G401 (cell line): Measurements from ENCODE around the gene GRIPAP1. TPM values are rescaled to one million over a fixed set of nuclear protein-coding genes. Genes with fewer than 3 reads are reported as not detected.

Experiments
- DNase-seq: peaks from one replicate; pipeline ENCODE4 v3.0.0-alpha.2; 2015; ENCODE audit warnings: low spot score
- in situ Hi-C: cut with HindIII; loops from 2 replicates; pipeline ENCODE4 v1.10.0; 2016; ENCODE audit warnings: low sequenced_read_pairs, mixed read lengths
- total RNA-seq: library from RNA; depleted of rRNA; stranded (reverse); fragments of >200 nt; shearing (Covaris generic); gene quantifications from 2 replicates; pipeline ENCODE4 v1.2.3, GENCODE V29; 2014; rRNA removed

Gene GRIPAP1, protein sequence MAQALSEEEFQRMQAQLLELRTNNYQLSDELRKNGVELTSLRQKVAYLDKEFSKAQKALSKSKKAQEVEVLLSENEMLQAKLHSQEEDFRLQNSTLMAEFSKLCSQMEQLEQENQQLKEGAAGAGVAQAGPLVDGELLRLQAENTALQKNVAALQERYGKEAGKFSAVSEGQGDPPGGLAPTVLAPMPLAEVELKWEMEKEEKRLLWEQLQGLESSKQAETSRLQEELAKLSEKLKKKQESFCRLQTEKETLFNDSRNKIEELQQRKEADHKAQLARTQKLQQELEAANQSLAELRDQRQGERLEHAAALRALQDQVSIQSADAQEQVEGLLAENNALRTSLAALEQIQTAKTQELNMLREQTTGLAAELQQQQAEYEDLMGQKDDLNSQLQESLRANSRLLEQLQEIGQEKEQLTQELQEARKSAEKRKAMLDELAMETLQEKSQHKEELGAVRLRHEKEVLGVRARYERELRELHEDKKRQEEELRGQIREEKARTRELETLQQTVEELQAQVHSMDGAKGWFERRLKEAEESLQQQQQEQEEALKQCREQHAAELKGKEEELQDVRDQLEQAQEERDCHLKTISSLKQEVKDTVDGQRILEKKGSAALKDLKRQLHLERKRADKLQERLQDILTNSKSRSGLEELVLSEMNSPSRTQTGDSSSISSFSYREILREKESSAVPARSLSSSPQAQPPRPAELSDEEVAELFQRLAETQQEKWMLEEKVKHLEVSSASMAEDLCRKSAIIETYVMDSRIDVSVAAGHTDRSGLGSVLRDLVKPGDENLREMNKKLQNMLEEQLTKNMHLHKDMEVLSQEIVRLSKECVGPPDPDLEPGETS
- 19.1 and 22.9 TPM in 2 replicates for total RNA-seq

DNA sequence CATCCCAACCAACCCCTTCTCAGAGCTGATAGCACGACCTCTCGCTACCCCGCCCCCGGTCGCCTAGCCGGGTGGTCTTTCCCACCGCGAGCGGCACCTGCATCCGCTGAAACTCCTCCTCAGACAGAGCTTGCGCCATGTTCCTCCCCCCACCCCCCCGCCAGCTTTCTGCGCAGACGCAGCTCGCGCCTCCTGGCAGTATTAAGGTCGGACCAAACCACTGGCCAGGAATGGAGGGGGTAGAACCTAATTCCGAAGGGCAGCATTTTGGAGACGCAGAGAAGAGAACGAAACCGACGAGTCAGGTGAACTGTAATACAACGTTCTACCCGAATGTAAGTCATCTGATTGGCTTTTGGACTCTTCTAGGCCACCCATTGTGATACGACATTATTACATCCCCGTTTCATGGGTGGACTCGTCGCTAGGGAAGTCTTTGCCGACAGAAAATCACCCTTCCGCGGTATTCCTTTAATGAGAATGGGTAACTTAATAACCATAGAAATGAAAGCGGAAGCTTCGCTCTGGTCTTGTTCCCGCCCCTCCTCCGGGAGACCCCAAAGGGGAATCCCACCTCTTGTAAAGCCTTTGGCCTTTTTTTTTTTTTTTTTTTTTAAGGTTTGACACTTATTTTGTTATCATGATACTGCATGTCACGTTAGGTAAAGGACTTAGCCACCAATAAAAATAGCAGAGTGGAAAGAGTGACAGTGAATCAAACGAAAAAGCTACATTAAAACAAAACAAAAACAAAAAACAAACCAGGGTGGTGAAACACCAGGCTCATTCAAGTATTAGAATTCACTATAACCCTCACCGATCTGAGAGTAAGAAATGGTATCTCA, at the start of gene GRIPAP1:
GRIPAP1 (minus strand) TSS at position 174 of the 845 bp plus-strand sequence; CDS start at position 139, 35 bp downstream.
- in situ Hi-C loops = no loop called here
- peak; percentile 85 for DNase-seq

DNA sequence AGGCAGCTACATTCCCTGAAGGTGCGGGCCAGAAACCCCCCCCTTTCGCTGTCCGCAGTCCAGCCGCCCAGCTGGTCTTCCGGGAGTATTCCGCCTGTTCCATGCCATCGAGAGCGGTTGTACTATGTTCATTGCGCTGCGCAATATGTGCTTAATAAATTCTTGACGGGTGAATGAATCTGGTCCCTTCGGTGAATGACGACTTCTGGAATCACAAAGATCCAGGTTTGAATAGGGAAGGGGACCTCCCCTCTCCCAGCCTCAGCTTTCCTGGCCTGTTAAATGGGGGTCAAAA, 41.9 kb upstream of the GRIPAP1 start:
- in situ Hi-C loops = no loop called here
- DNase-seq = no peak

DNA sequence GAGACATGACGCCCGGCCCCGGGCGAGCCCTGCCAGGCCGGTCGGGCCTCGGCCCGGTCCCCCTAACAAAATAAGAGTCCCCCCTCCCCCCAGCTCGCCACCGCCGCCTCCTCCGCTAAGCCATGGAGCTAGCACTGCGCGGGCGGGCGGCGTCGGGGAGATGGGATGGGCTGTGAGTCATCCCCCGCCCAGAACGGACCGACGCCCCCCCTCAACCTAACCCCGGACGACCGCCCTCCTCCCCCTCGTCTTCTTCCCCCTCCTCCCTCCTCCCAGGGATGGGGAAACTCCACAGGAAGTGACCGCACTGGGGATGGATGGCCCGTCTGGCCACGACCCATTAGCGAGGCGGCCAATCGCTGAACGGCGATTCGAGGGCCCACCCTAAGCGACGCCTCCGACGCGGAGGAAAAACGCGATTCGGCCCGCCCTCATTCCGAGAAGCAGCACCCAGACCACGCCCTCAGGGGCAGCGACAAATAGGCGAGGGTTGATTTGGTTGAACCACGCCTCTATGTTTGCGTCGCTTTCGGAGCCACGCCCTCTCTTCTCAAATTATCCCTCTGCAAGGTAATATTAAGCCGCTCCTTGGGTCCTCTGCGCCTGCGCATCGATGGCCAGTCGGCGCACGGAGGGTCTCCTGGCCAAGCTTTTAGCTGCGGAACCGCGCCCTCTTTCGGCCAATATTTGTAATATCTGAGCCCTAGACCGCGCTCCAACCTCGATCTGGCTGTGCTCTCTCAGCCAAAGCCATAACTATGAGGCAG, 41.3 kb upstream of the GRIPAP1 start, which contains the start of gene TFE3:
TFE3 (minus strand) TSS at position 138 of the 767 bp plus-strand sequence; CDS start at position 7, 131 bp downstream.
- DNase-seq = peak; percentile 99
- in situ Hi-C loops = no loop called here

DNA sequence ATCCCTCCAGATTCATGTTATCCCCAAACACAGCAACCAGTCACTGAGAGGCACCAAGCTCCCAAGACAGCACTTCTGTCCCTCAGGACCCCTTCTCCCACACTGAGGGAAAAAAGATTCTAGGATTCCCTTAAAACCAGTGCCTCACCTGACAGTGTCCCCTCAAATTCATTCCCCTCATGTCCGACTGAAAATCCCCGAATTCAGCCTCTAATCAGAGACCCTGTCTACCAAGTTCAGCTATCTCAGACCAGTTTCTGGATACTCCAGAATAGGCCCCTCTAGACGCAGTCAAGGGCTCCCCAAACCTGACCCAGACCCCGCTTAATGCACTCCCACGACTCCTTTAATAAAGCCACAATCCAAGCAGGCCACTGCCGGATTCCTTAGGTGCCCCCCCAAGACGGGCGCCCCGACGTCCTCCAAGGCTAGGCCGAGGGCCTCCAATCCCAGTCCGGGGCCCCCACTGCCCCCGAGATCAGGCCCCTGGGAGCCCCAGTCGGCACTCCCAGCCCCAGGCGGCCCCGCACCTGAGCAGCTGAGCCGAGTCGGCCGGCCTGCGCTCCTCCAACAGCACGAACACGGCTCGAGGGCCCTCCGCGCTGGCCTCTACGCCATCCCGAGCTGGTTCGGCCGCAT, 40.6 kb upstream of the GRIPAP1 start:
- in situ Hi-C loops = no loop called here
- DNase-seq = no peak

DNA sequence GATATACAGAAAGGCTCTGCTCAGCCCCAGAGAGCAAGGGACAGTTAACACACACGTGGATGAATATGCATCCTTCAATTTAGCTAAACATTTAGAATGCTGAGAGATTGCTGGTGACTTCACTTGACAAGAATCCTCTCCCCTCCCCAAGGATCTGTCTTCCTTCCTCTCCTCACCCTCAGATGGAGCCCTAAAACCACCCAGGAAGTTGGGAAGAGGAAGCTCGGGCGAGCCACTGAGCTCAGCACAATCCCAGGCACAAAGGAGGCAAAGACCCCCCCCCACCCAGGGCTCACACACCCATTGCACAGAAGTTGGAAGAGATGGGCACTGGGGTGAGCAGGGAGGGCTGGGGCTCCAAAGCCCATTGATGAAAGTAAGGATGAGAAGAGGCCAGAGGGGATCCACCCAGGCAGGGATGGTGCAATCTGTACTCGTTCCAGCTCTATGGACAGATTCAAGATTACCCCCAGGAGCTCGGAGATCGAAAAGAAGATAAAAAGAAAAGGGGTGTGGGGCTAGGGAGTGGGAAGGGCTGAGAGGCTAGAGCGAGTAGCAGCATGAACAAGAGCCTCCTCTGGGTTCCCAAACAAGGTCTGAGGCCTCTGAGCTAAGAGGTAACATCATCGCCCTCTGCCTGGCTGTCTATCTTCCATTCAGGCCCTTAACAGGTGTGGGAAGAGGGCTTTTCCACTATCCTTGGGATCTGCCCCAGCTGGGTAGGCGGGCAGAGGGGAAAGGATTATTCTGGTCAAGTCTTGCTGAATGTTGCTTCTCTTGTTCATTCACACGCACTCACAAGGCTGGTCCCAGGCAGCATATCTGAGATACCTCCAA, 39.9 kb upstream of the GRIPAP1 start:
- in situ Hi-C loops = no loop called here
- DNase-seq = peak; percentile 33

DNA sequence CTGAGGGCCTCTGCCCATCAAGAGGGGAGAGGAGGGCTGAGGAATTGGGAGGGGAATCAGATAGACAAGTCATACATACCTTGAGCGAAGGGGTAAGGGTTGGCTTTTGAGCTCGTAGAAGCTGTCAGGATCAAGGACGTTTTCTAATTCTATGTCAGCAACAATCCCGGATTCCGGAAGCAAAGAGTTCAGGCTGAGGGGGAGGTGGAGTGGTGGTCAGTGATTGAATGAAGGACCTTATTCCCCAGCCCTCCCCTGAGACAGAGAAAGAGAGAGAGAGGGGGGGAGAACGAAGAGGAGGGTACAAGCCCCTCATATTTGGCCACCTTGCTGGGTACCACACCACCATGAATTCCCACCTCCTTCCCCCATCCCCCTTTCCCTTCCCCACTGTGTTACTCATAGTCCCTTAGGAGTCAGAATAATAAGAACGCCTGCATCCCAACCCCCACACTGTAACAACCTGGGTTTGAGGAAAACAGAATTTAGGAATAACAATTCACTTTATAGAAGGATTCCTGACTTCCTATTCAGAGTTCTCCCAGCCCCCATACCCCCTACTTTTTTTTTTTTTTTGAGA, 38.4 kb upstream of the GRIPAP1 start:
- in situ Hi-C loops = no loop called here
- DNase-seq = no peak

DNA sequence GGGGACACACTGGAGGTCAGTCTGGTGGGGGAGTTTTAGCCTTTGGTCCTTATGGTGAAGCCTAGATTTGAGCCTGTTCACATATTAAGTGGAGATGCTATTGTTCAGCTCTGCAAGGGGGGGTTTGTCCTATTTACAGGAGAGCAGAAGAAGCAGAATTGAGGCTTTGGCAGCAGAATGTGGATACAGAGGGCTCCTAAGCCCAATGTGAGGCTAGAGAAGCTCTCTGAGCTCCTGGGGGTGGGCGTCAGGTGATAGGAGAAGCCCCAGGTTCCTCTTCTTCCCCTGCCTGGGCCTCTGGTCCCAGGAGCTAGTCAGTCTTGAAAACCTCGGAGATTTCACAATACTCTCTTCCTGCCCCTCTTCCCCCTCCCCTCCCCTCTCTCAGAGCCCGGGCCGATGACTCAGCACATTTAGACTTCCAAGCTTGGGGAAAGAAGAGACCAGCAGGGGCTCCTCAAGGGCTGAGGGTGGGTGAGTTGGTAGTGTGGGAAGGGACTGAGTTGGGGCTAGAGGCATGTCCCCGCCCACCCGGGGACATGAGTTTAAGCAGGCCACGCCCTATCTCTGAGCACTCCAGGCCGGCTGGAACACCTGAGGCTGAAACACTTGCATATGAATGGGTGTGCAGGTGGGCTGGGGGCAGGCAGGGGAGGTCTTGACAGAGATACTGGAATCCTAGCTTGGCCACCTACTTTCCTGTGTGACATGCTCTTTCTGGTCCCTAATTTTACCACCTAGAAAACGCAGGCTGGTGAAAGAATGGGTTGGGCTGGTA, 37.7 kb upstream of the GRIPAP1 start:
- peak; percentile 37 for DNase-seq
- in situ Hi-C loops = no loop called here

DNA sequence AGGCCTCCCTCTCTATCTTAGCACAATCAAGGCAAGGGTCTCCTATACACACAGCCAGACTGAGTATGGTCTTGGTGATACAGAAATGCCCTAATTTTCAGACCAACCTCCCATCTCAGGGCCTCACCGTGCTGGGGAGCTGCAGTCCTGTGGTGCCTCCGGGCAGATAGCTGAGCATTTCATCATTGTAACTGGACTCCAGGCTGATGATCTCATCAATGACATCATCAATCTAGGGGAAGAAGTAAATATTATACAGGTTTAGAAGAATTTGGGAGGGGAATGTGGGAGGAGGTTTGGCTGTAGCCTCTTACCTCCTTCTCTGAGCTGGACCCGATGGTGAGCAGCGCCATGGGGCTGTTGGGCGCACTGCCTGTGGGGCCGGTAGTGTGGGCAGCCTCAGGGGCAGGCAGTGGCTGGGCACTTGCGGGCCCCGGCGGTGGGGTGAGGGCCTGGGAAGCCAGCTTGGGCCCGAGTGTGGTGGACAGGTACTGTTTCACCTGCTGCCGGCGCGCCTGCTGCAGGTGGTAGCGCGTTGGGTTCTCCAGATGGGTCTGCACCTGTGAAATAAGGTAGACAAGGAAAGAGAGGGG, 35.9 kb upstream of the GRIPAP1 start:
- DNase-seq = no peak
- in situ Hi-C loops = no loop called here

DNA sequence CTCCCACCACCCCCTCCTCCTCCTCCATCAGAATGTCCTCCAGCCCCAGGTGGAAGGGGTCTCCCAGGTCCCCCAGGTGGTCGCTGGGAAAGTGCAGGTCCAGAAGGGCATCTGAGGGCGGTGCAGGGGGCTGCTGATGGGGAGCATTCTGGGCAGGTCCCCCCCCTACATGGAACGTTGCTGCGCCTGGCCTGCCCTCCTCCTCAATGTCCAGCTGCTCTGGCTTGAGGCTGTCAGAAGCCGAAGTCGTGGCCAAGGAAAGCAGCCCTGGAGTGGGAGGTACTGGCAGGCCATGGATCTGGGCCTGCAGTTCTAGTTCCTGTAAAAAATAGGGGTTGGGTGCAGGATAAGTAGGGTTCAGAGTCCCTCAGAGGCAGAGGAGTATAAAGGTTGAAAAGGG, 28.2 kb upstream of the GRIPAP1 start:
- no peak for DNase-seq
- in situ Hi-C loops = no loop called here

DNA sequence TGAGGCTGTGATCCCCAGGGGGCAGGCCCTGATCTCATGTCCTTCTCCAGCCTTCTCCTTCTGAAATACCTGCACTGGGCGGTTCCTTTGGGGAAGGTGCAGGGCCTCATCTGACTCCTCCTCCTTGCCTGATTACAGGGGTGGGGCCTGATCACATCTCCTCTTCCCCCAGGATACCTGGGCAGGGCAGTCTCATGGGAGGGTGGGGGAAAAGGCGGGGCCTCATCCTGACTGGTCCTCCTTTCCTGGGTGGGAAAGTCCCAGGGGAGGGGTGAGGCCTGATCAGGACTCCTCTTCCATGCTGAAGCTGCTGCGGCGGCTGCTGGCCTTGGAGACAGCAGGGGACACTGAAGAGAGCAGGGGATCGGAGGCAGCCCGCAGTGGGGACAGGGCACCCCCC, 27.8 kb upstream of the GRIPAP1 start:
- no peak for DNase-seq
- in situ Hi-C loops = no loop called here

DNA sequence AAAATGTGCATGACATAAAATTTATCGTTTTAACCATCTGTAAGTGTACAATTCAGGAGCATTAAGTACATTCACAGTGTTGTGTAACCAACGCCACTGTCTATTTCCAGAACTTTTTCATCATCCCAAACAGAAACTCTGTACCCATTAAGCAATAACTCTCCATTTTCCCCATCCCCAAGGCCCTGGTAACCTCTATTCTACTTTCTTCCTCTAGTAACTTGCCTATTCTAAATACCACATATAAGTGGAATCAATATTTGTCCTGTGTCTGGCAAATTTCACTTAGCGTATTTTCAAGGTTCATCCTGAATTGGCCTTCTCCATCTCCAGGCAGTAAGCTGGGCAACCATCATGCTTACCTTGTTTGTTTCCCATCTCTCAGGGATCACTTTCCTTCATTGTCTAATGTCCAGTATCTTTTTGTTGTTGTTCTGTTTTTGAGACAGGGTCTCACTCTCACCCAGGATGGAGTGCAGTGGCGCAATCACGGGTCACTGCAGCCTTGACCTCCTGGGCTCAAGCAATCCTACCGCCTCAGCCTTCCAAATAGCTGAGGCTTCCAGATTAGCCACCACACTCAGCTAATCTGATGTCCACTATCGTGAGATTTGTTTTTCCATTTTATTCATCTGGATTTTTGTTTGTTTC, 17.7 kb upstream of the GRIPAP1 start:
- DNase-seq = no peak
- in situ Hi-C loops = no loop called here

DNA sequence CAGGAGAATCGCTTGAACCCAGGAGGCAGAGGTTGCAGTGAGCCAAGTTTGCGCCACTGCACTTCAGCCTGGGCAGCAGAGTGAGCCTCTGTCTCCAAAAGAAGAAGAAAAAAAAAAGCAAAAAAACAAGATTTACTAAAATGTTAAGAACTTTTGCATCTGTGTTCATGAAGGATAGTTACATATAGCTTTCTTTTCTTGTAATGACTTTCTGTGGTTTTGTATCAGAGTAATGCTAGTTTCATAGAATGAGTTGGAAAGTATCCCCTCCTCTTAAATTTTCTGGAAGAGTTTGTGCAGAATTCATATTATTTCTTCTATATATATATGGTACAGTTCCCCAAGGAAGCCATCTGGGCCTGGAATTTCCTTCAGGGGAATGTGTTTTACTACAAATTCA, 17.0 kb upstream of the GRIPAP1 start:
- no peak for DNase-seq
- in situ Hi-C loops = no loop called here

DNA sequence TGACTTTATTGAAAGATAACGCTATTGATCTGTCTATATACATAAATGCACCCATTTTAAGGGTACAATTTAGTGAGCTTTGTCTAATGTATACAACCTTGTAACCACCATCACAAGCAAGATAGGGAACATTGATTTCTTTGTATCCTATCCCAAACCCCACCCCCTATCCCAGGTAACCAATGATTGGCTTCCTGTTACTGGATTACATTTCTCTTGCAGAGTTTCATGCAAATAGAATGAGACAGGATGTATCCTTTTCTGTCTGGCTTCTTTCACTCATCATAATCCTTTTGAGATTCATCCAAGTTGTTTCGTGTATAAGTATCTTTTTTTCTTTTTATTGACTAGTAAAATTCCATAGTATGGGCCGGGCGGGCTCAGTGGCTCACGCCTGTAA, 1.6 kb upstream of the GRIPAP1 start:
- in situ Hi-C loops = no loop called here
- no peak for DNase-seq

DNA sequence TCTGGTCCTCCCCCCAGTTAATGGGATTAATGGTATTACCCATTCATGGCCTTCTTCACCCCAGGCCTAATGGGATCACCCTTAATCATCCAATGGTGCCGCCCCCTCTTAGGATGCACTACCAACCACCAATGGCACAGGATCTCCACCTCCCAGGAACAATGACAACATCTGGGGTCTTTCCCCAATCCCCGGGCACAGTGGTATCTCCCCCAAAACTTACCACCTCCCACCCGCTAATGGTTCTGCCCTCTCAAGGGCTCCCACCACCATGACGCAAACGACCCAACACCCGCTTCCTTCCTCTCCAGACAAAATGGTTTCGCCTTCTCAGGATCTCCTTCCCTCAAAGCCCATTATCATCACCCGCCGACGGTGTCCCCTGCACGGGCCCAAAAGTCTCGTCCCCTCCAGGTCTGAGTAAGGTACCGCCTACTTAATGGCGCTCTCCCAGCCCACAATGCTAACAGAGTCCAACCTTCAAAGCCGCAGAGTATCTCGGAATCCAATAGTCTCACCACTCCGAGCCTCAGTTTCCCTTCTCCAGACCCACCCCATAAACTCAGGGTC, 458 bp downstream of the GRIPAP1 start:
- in situ Hi-C loops = no loop called here
- DNase-seq = peak; percentile 17

DNA sequence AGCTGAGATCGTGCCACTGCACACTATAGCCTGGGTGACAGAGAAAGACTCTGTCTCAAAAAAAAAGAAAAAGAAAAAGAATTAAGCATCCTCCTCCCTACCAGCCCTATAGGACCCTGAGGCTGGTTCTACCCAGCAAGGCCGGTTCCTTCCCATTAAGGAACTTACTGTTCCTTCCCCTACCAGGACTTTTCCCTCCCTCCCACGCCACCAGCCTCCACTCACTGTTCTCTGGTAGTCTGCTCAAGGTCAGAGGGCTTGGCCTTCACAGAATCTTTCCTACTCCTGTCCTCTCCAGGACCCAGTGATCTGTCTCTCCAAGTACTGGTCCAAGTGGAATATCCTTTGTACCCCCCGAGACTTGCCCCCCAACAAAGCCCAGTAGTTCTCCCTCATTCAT, 1.4 kb downstream of the GRIPAP1 start:
- no peak for DNase-seq
- in situ Hi-C loops = no loop called here
